Measurements from ENCODE around the gene MTX1. TPM values are rescaled to one million over a fixed set of nuclear protein-coding genes. Genes with fewer than 3 reads are reported as not detected.
"Not testable (repeated sequence)": the region's sequence is repeated elsewhere in the genome, so short reads cannot be mapped to it uniquely, and the experiment has no call there.

Gene MTX1
- polyA plus RNA-seq, 4 donors, result 40.0 to 72.2 (median 49.4) TPM

DNA sequence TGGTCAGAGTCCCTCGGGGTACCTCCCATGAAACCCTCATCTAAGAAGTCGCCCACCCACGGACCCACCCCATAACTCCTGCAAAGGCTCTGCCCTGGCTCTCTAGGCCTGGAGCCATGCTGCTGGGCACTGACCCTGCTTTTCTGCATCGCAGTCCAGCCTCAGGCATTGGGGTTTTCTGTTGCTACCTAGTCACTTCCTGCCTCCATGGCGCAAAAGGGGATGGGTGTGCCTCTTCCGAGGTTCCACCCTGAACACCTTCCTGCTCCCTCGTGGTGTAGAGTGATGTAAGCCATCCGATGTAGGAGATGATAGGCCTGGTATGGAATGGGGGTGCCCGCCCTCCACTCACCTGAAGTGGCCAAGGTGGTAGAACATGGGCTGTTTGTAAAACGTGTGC, 6.2 kb downstream of the MTX1 start:
- FAIRE-seq, result not testable (repeated sequence)

DNA sequence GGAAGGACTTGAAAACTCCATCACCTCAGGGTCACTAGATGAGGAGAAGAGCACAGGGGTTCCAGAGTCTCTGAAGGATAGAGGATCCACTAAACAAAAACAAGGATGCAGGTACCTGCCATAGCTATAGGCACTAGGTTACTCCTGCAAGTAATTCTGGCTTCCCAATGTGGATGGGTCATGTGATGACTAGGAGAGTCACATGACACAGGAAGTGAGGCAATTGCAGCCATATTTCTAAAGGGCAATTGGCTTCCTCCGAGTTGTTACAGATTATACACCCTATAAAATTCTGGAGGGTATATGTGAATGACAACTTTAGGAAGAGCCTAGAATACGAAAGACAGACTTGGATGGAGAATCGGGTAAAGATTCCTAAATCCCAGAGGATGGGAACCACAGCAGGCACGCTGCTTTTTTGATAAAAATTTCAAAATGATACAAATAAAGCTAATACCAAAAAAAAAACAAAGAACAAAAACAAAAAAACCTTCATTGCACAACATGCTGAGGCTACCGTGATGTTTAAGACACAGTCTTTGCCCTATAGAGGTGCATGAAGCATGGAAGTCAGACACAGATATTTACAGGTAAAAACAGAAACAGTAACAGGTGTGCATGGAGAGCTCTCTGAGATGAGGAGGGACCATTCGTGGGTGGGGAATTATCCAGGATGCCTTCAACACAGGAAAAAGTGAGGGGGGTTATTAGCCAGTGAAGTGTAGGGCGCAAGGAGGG, 10.5 kb downstream of the MTX1 start:
- Histone ChIP-seq H3K27ac (ENCODE audit: low read depth in 1 of 3, low read length in 2 of 3) (peak overlapping the region in 2 of 3 donors; percentile 51 to 71), H3K36me3 (ENCODE audit: control insufficient read depth in 3 of 3, insufficient read depth in 2 of 3, low read depth in 1 of 3, low read length in 3 of 3) (peaks cover 0 to 21% (median 0%) of the 10 kb centered on the region in 3 donors), H3K4me3 (ENCODE audit: low read depth in 1 of 3, low read length in 3 of 3) (peak overlapping the region in 1 of 3 donors; percentile 43), H3K27me3 (ENCODE audit: control insufficient read depth in 3 of 3, insufficient read depth in 3 of 3, low read length in 3 of 3) (no peaks in the 10 kb centered on the region), H3K4me1 (ENCODE audit: control insufficient read depth in 3 of 3, insufficient read depth in 2 of 3, low read depth in 1 of 3, low read length in 2 of 3) (peaks cover 0 to 7% (median 0%) of the 10 kb centered on the region in 3 donors), H3K9me3 (ENCODE audit: control insufficient read depth in 2 of 2, insufficient read depth in 1 of 2, low read depth in 1 of 2, low read length in 1 of 2) (no peaks in the 10 kb centered on the region)
- 45 to 52% (median 48%) methylated on average over 7 of the region's 7 CpGs for WGBS, 3 donors
- FAIRE-seq (no peak), DNase-seq (peak; percentile 62 to 87)

More for the DNA sequence above, 6.2 kb downstream of the MTX1 start:
- H3K4me3 ChIP-seq (ENCODE audit: low read depth in 1 of 3, low read length in 3 of 3); H3K4me1 ChIP-seq (ENCODE audit: control insufficient read depth in 3 of 3, insufficient read depth in 2 of 3, low read depth in 1 of 3, low read length in 2 of 3); H3K27ac ChIP-seq (ENCODE audit: low read depth in 1 of 3, low read length in 2 of 3); DNase-seq; H3K27me3 ChIP-seq (ENCODE audit: control insufficient read depth in 3 of 3, insufficient read depth in 3 of 3, low read length in 3 of 3); H3K9me3 ChIP-seq (ENCODE audit: control insufficient read depth in 2 of 2, insufficient read depth in 1 of 2, low read depth in 1 of 2, low read length in 1 of 2): not testable (repeated sequence)
- WGBS, 3 donors, result 76 to 84% (median 77%) methylated on average over 3 to 9 of the region's 10 CpGs
- peaks cover 0 to 34% (median 0%) of the 10 kb centered on the region in 3 donors for H3K36me3 ChIP-seq (ENCODE audit: control insufficient read depth in 3 of 3, insufficient read depth in 2 of 3, low read depth in 1 of 3, low read length in 3 of 3)

DNA sequence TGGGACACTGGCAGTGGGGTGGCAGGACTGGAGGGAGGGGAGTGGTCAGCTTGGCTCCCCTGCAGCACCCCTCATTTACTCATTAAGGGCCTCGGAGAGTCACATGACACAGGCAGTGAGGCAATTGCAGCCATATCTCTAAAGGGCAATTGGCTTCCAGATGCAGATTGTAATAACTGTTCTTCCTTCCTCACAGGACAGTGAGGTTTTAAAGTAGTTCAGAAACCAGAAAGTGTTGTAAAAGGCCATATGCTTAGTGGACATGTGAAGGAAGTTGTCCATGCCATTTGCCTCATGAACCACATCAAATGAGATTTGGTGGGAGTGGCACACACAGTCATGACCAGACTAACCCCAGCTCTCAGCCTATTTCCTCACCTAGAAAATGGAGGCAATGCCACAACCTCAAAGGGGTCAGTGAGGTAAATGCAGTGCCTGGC, 11.1 kb downstream of the MTX1 start:
- H3K36me3 ChIP-seq (ENCODE audit: control insufficient read depth in 3 of 3, insufficient read depth in 2 of 3, low read depth in 1 of 3, low read length in 3 of 3), result peaks cover 0 to 21% (median 0%) of the 10 kb centered on the region in 3 donors
- peak overlapping the region in 2 of 3 donors; percentile 51 to 71 for H3K27ac ChIP-seq (ENCODE audit: low read depth in 1 of 3, low read length in 2 of 3)
- peak; percentile 38 to 87 for DNase-seq
- no peaks in the 10 kb centered on the region for H3K27me3 ChIP-seq (ENCODE audit: control insufficient read depth in 3 of 3, insufficient read depth in 3 of 3, low read length in 3 of 3)
- peak overlapping the region in 1 of 3 donors; percentile 43 for H3K4me3 ChIP-seq (ENCODE audit: low read depth in 1 of 3, low read length in 3 of 3)
- WGBS, 3 donors, result 5 to 20% (median 15%) methylated on average over 1 of the region's 1 CpG
- FAIRE-seq, result no peak
- H3K4me1 ChIP-seq (ENCODE audit: control insufficient read depth in 3 of 3, insufficient read depth in 2 of 3, low read depth in 1 of 3, low read length in 2 of 3), result peaks cover 0 to 7% (median 0%) of the 10 kb centered on the region in 3 donors
- H3K9me3 ChIP-seq (ENCODE audit: control insufficient read depth in 2 of 2, insufficient read depth in 1 of 2, low read depth in 1 of 2, low read length in 1 of 2), result no peaks in the 10 kb centered on the region

DNA sequence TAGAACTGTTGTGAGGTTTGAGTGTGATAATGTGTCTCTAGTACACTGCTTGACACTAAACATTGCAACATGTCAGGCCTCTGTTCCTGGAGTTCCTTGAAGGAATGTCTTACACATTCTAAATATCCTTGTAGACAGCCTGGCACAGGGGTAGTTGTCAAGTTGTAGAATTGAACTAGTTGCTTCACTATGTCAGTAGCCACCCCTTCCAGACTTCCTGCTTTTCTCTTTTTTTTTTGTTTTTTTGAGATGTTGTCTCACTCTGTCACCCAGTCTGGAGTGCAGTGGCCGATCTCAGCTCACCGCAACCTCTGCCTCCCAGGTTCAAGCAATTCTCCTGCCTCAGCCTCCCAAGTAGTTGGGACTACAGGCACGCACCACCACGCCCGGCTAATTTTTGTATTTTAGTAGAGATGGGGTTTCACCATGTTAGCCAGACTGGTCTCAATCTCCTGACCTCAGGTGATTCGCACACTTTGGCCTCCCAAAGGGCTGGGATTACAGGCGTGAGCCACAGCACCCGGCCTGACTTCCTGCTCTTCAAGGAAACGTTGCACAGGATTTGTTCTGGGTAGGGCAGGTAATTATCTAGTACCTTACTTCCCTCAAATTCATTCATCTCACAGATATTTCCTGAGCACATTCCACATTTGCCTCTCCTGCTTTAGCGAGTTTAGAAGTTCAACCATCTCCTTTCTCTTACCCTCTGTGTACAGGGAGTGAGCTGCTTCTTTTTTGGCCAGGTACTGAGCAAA, 11.9 kb downstream of the MTX1 start:
- H3K4me1 ChIP-seq (ENCODE audit: control insufficient read depth in 3 of 3, insufficient read depth in 2 of 3, low read depth in 1 of 3, low read length in 2 of 3), result peaks cover 0 to 10% (median 0%) of the 10 kb centered on the region in 3 donors
- H3K27me3 ChIP-seq (ENCODE audit: control insufficient read depth in 3 of 3, insufficient read depth in 3 of 3, low read length in 3 of 3); H3K4me3 ChIP-seq (ENCODE audit: low read depth in 1 of 3, low read length in 3 of 3); FAIRE-seq; H3K9me3 ChIP-seq (ENCODE audit: control insufficient read depth in 2 of 2, insufficient read depth in 1 of 2, low read depth in 1 of 2, low read length in 1 of 2): not testable (repeated sequence)
- 61 to 72% (median 72%) methylated on average over 10 of the region's 10 CpGs for WGBS, 3 donors
- peaks cover 0 to 13% (median 0%) of the 10 kb centered on the region in 3 donors for H3K36me3 ChIP-seq (ENCODE audit: control insufficient read depth in 3 of 3, insufficient read depth in 2 of 3, low read depth in 1 of 3, low read length in 3 of 3)
- peak overlapping the region in 2 of 3 donors; percentile 37 to 51 for H3K27ac ChIP-seq (ENCODE audit: low read depth in 1 of 3, low read length in 2 of 3)
- DNase-seq, result peak in 1 of 2 donors; percentile 77

DNA sequence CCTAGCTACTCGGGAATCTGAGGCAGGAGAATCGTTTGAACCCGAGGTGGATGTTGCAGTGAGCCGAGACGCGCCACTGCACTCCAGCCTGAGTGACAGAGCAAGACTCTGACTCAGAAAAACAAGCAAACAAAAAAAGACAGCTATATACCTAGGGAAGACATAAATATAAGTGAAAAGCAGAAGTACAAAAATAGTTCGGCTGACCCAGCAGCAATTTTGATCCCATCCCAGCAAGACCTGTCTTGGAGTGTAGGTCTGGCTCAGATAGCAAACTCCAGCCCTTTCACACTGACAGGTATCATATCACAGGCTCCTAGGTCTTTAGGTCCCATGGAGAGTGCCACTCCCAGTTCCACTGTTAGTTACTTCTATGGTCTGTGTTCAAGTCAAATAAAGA, 14.6 kb downstream of the MTX1 start:
- 77 to 92% (median 86%) methylated on average over 7 of the region's 7 CpGs for whole genome bisulfite sequencing, 3 donors

DNA sequence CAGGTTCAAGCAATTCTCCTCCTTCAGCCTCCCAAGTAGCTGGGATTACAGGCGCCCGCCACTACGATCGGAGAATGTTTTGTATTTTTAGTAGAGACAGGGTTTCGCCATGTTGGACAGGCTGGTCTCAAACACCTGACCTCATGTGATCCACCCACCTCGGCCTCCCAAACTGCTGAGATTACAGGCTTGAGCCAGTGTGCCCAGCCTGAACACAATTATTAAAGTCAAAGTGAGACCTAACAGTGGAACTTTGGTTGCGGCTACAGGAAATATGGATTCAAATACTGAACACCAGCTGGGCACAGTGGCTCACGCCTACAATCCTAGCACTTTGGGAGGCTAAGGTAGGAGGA, 16.9 kb downstream of the MTX1 start:
- not testable (repeated sequence) for H3K4me3 ChIP-seq (ENCODE audit: low read depth in 1 of 3, low read length in 3 of 3); DNase-seq; H3K27ac ChIP-seq (ENCODE audit: low read depth in 1 of 3, low read length in 2 of 3); H3K9me3 ChIP-seq (ENCODE audit: control insufficient read depth in 2 of 2, insufficient read depth in 1 of 2, low read depth in 1 of 2, low read length in 1 of 2); H3K27me3 ChIP-seq (ENCODE audit: control insufficient read depth in 3 of 3, insufficient read depth in 3 of 3, low read length in 3 of 3); FAIRE-seq; H3K36me3 ChIP-seq (ENCODE audit: control insufficient read depth in 3 of 3, insufficient read depth in 2 of 3, low read depth in 1 of 3, low read length in 3 of 3)
- H3K4me1 ChIP-seq (ENCODE audit: control insufficient read depth in 3 of 3, insufficient read depth in 2 of 3, low read depth in 1 of 3, low read length in 2 of 3), result peaks cover 0 to 15% (median 0%) of the 10 kb centered on the region in 3 donors
- WGBS, 3 donors, result 93 to 96% (median 95%) methylated on average over 8 of the region's 8 CpGs

More for the DNA sequence above, 14.6 kb downstream of the MTX1 start:
- no peak overlapping the region for H3K27ac ChIP-seq (ENCODE audit: low read depth in 1 of 3, low read length in 2 of 3)
- no peak for DNase-seq
- H3K4me1 ChIP-seq (ENCODE audit: control insufficient read depth in 3 of 3, insufficient read depth in 2 of 3, low read depth in 1 of 3, low read length in 2 of 3), result peaks cover 0 to 20% (median 0%) of the 10 kb centered on the region in 3 donors
- no peak overlapping the region for H3K4me3 ChIP-seq (ENCODE audit: low read depth in 1 of 3, low read length in 3 of 3)
- FAIRE-seq, result no peak
- no peaks in the 10 kb centered on the region for H3K27me3 ChIP-seq (ENCODE audit: control insufficient read depth in 3 of 3, insufficient read depth in 3 of 3, low read length in 3 of 3)
- H3K9me3 ChIP-seq (ENCODE audit: control insufficient read depth in 2 of 2, insufficient read depth in 1 of 2, low read depth in 1 of 2, low read length in 1 of 2), result no peaks in the 10 kb centered on the region
- no peaks in the 10 kb centered on the region for H3K36me3 ChIP-seq (ENCODE audit: control insufficient read depth in 3 of 3, insufficient read depth in 2 of 3, low read depth in 1 of 3, low read length in 3 of 3)

DNA sequence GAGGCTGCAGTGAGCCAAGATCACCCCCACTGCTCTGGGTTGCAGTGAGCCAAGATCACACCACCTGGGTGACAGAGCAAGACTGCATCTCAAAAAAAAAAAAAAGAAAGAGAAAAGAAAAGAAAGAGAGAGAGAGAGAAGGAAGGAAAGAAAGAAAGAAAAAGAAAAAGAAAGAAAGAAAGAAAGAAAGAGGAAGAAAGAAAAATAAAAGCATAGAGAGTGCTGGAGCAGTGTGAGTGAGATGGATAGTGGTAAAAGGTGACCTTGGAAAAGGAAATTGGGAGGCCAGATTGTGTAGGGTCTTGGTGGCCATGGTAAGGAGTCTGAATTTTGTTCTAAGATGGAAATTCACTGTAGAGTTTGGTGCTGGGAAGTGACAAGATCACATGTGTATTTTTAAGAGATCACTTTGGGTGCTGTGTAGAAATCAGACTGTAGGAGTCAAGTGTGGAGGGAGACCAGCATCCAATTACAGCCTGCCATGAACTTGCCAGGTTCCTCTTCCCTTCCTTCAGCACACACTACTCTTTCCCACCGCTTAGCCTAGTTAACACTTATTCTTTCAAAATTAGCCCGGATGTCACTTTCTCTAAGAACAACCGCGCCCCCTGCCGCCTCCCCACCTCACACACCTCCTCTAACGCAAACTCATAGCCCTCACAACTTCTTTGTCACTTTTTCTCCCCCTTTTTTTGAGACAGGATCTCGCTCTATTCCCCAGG, 17.9 kb downstream of the MTX1 start:
- FAIRE-seq (no peak), DNase-seq (peak in 1 of 2 donors; percentile 76)
- Histone ChIP-seq H3K4me1 (ENCODE audit: control insufficient read depth in 3 of 3, insufficient read depth in 2 of 3, low read depth in 1 of 3, low read length in 2 of 3) (peaks cover 0 to 15% (median 0%) of the 10 kb centered on the region in 3 donors), H3K27ac (ENCODE audit: low read depth in 1 of 3, low read length in 2 of 3) (peak overlapping the region in 2 of 3 donors; percentile 79 to 90), H3K4me3 (ENCODE audit: low read depth in 1 of 3, low read length in 3 of 3) (peak overlapping the region; percentile 17 to 61 (median 56)), H3K36me3 (ENCODE audit: control insufficient read depth in 3 of 3, insufficient read depth in 2 of 3, low read depth in 1 of 3, low read length in 3 of 3) (no peaks in the 10 kb centered on the region), H3K9me3 (ENCODE audit: control insufficient read depth in 2 of 2, insufficient read depth in 1 of 2, low read depth in 1 of 2, low read length in 1 of 2) (no peaks in the 10 kb centered on the region), H3K27me3 (ENCODE audit: control insufficient read depth in 3 of 3, insufficient read depth in 3 of 3, low read length in 3 of 3) (no peaks in the 10 kb centered on the region)
- 0 to 1% (median 0%) methylated on average over 7 of the region's 7 CpGs for WGBS, 3 donors

DNA sequence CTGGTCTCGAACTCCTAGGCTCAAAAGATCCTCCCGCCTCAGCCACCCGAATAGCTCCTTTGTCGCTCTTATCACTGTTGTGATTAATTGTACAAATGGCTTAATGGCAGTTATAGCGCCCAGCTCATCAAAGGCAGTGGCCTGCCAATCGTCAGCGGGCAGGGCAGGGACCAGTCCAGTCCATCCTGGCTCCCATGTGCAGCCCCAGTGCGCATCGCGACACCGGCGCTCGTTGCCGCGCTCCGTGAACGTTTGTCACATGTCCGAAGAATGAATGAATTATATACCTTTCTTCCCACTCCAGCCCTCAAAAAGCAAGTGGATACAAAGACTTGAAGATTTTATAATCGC, 18.4 kb downstream of the MTX1 start:
- Histone ChIP-seq H3K9me3 (ENCODE audit: control insufficient read depth in 2 of 2, insufficient read depth in 1 of 2, low read depth in 1 of 2, low read length in 1 of 2) (no peaks in the 10 kb centered on the region), H3K4me3 (ENCODE audit: low read depth in 1 of 3, low read length in 3 of 3) (peak overlapping the region; percentile 17 to 61 (median 56)), H3K4me1 (ENCODE audit: control insufficient read depth in 3 of 3, insufficient read depth in 2 of 3, low read depth in 1 of 3, low read length in 2 of 3) (peaks cover 0 to 15% (median 0%) of the 10 kb centered on the region in 3 donors), H3K27me3 (ENCODE audit: control insufficient read depth in 3 of 3, insufficient read depth in 3 of 3, low read length in 3 of 3) (no peaks in the 10 kb centered on the region), H3K36me3 (ENCODE audit: control insufficient read depth in 3 of 3, insufficient read depth in 2 of 3, low read depth in 1 of 3, low read length in 3 of 3) (no peaks in the 10 kb centered on the region), H3K27ac (ENCODE audit: low read depth in 1 of 3, low read length in 2 of 3) (peak overlapping the region; percentile 70 to 90 (median 79))
- peak; percentile 75 to 83 for DNase-seq
- no peak for FAIRE-seq
- WGBS, 3 donors, result 0 to 1% (median 0%) methylated on average over 19 of the region's 19 CpGs

Measured in small intestine (tissue), 7 donors.